Lower lobe of right lung (tissue), 2 donors: Measurements from ENCODE around the gene BBLN. TPM values are rescaled to one million over a fixed set of nuclear protein-coding genes. Genes with fewer than 3 reads are reported as not detected.
A peak's percentile ranks its signal among the peaks of the same experiment; 100 is the strongest.

Experiments used
- ATAC-seq, 2 donors: fragments of 200-7000 bp; cut with Tn5 transposase; one replicate each; pipeline ENCODE4 v1.9.1; 2020 to 2022; ENCODE audit warnings: mild to moderate bottlenecking in 2 of 2, moderate library complexity in 2 of 2
- DNase-seq: peaks from one replicate; pipeline ENCODE4 v3.0.0-alpha.2; 2020
- H3K27ac ChIP-seq: fragments of 200-600 bp; one replicate; pipeline ENCODE4 v1.8.0; 2022
- H3K27me3 ChIP-seq: fragments of 200-600 bp; one replicate; pipeline ENCODE4 v1.8.0; 2022; ENCODE audit warnings: low read depth
- H3K36me3 ChIP-seq: fragments of 200-600 bp; one replicate; pipeline ENCODE4 v1.8.0; 2022; ENCODE audit warnings: mild to moderate bottlenecking
- H3K4me1 ChIP-seq: fragments of 200-600 bp; one replicate; pipeline ENCODE4 v1.8.0; 2022
- H3K4me3 ChIP-seq: fragments of 200-600 bp; one replicate; pipeline ENCODE4 v1.8.0; 2022; ENCODE audit warnings: mild to moderate bottlenecking
- H3K9me3 ChIP-seq: fragments of 200-600 bp; one replicate; pipeline ENCODE4 v1.8.0; 2022
- CTCF ChIP-seq: fragments of 200-600 bp; IDR thresholded peaks from one replicate; pipeline ENCODE4 v1.8.0; 2022; ENCODE audit warnings: antibody characterized with exemption, mild to moderate bottlenecking
- intact Hi-C: fragments of 100-400 bp; cut with DNase I; formaldehyde crosslinking; loops from one replicate; pipeline ENCODE4 v1.11.0; 2022
- total RNA-seq: library from RNA; stranded (reverse); fragmentation: NEBNext Ultra II Directional; extraction: Animal tissue kit (Norgen Biotek cat#: 25700); gene quantifications from one replicate; pipeline ENCODE4 v1.2.1, GENCODE V29; 2021
- donor health status: DM: no; HTN: yes; CAD: no; lungs with severe emphysema.

BBLN gene
- total RNA-seq, 1 donor from 2014 or later, result 47.9 TPM

- Histone ChIP-seq H3K4me3 (no peak overlapping the region), H3K27ac (no peak overlapping the region), H3K27me3 (no peaks in the 10 kb centered on the region), H3K4me1 (peaks cover 12% of the 10 kb centered on the region), H3K9me3 (no peaks in the 10 kb centered on the region), H3K36me3 (no peaks in the 10 kb centered on the region)
- ATAC-seq, result no peak
- intact Hi-C loops, result no loop called here
- peak; percentile 5 for DNase-seq
- TF ChIP-seq CTCF, result no peak
Observed at GRCh38 chr9:128155736-128156500, 4.1 kb upstream of the BBLN start.

DNA sequence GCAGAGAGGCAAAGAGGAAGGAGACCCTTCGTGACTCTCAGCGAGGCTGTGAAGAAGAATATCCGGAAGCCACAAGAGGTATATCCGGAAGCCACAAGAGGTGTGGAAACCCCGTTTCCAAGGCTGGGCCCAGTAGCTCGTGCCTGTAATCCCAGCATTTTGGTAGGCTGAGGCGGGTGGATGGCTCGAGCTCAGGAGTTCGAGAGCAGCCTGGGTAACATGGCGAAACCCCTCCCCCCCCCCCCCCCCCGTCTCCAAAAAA, 612 bp upstream of the BBLN start:
- peak overlapping the region; percentile 78 for H3K27ac ChIP-seq
- H3K4me3 ChIP-seq, result peak overlapping the region; percentile 81
- ATAC-seq (peak; percentile 7 to 20), DNase-seq (no peak)
- H3K4me1 ChIP-seq, result peaks cover 18% of the 10 kb centered on the region
- no peak for TF ChIP-seq CTCF
- intact Hi-C loops, result no loop called here
- H3K9me3 ChIP-seq, result no peaks in the 10 kb centered on the region
- no peaks in the 10 kb centered on the region for H3K27me3 ChIP-seq
- peaks cover 17% of the 10 kb centered on the region for H3K36me3 ChIP-seq

- no peaks in the 10 kb centered on the region for H3K27me3 ChIP-seq
- H3K9me3 ChIP-seq, result no peaks in the 10 kb centered on the region
- TF ChIP-seq CTCF, result no peak
- H3K4me3 ChIP-seq, result peak overlapping the region; percentile 81
- DNase-seq, result no peak
- peak; percentile 3 to 21 for ATAC-seq
- intact Hi-C loops, result no loop called here
- peaks cover 18% of the 10 kb centered on the region for H3K4me1 ChIP-seq
- peaks cover 27% of the 10 kb centered on the region for H3K36me3 ChIP-seq
- peak overlapping the region; percentile 74 for H3K27ac ChIP-seq
Observed at GRCh38 chr9:128160603-128160987, 530 bp downstream of the BBLN start.

GRCh38 chr9:128161215-128161902, 1.3 kb downstream of the BBLN start:
- no peak overlapping the region for H3K27ac ChIP-seq
- no peak overlapping the region for H3K4me3 ChIP-seq
- H3K4me1 ChIP-seq, result peaks cover 18% of the 10 kb centered on the region
- no peak for ATAC-seq
- peaks cover 35% of the 10 kb centered on the region for H3K36me3 ChIP-seq
- H3K27me3 ChIP-seq, result no peaks in the 10 kb centered on the region
- DNase-seq, result no peak
- TF ChIP-seq CTCF, result no peak
- intact Hi-C loops, result no loop called here
- H3K9me3 ChIP-seq, result no peaks in the 10 kb centered on the region

- Histone ChIP-seq H3K27ac (no peak overlapping the region), H3K4me3 (no peak overlapping the region), H3K27me3 (no peaks in the 10 kb centered on the region), H3K9me3 (no peaks in the 10 kb centered on the region), H3K4me1 (peaks cover 18% of the 10 kb centered on the region), H3K36me3 (peaks cover 45% of the 10 kb centered on the region)
- no peak for TF ChIP-seq CTCF
- no peak for ATAC-seq
- intact Hi-C loops, result no loop called here
- no peak for DNase-seq
Observed at GRCh38 chr9:128162215-128163026, 2.4 kb downstream of the BBLN start.
